Mucosa of rectum (tissue), 2 donors: ENCODE results near the gene MYO7B.

Experiments
- H3K27ac ChIP-seq, 2 donors: one replicate each; pipeline ENCODE4 v1.7.0; 2013; ENCODE audit warnings: inconsistent platforms in 2 of 2, low read depth in 2 of 2, low read length in 2 of 2
- H3K27me3 ChIP-seq, 2 donors: one replicate each; pipeline ENCODE4 v1.7.0; 2013; ENCODE audit warnings: low read length in 2 of 2; ENCODE audit not compliant: control insufficient read depth in 2 of 2, insufficient read depth in 2 of 2
- H3K36me3 ChIP-seq, 2 donors: one replicate each; pipeline ENCODE4 v1.7.0; 2013; ENCODE audit warnings: low read length in 2 of 2; ENCODE audit not compliant: control insufficient read depth in 2 of 2, insufficient read depth in 2 of 2
- H3K4me1 ChIP-seq, 2 donors: one replicate each; pipeline ENCODE4 v1.7.0; 2013; ENCODE audit warnings: low read length in 2 of 2, mild to moderate bottlenecking in 1 of 2; ENCODE audit not compliant: control insufficient read depth in 2 of 2, insufficient read depth in 2 of 2
- H3K4me3 ChIP-seq, 2 donors: one replicate each; pipeline ENCODE4 v1.7.0; 2013; ENCODE audit warnings: low read length in 2 of 2
- H3K9ac ChIP-seq, 2 donors: one replicate each; pipeline ENCODE4 v1.7.0; 2013; ENCODE audit warnings: low read length in 2 of 2, low read depth in 1 of 2, mild to moderate bottlenecking in 1 of 2
- H3K9me3 ChIP-seq, 2 donors: one replicate each; pipeline ENCODE4 v1.7.0; 2013; ENCODE audit warnings: low read length in 2 of 2; ENCODE audit not compliant: control insufficient read depth in 2 of 2
- donor health status: healthy.
- donor health status: Normal muscosa, but diverticular disease.

The MYO7B gene

DNA sequence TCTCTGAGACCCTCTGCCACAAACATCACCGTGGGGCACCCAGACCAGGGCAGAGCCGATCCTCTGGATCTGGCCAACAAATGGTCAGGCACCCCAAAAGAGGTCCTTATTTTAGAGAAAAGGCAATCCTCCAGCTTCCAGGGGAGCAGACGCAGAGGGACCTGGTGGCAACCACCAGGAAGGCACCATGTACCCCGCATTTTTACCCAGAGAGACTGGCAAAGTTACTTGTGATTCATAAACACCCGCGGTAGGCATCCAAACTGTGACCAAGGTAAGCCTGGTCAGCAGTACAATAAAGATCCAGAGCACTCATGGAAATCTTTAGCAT lies 129.4 kb downstream of the MYO7B start:
- peaks cover 3 to 7% of the 10 kb centered on the region in 2 donors for H3K4me1 ChIP-seq
- H3K4me3 ChIP-seq, result peak overlapping the region in 1 of 2 donors; percentile 43
- no peaks in the 10 kb centered on the region for H3K36me3 ChIP-seq
- no peak overlapping the region for H3K9ac ChIP-seq
- no peaks in the 10 kb centered on the region for H3K9me3 ChIP-seq
- H3K27me3 ChIP-seq, result peaks cover 17 to 19% of the 10 kb centered on the region in 2 donors
- peak overlapping the region; percentile 21 to 62 for H3K27ac ChIP-seq

GRCh38 chr2:127665267-127665893 lies 129.9 kb downstream of the MYO7B start:
- Histone ChIP-seq H3K27ac (peak overlapping the region in 1 of 2 donors; percentile 62), H3K27me3 (peaks cover 18 to 19% of the 10 kb centered on the region in 2 donors)

GRCh38 chr2:127669056-127669455 lies 133.6 kb downstream of the MYO7B start:
- H3K27ac ChIP-seq, result no peak overlapping the region
- H3K9me3 ChIP-seq, result no peaks in the 10 kb centered on the region
- H3K9ac ChIP-seq, result no peak overlapping the region
- H3K4me3 ChIP-seq, result no peak overlapping the region
- no peaks in the 10 kb centered on the region for H3K4me1 ChIP-seq
- H3K36me3 ChIP-seq, result no peaks in the 10 kb centered on the region
- peaks cover 16 to 41% of the 10 kb centered on the region in 2 donors for H3K27me3 ChIP-seq

More at GRCh38 chr2:127665267-127665893, 129.9 kb downstream of the MYO7B start:
- H3K4me1 ChIP-seq, result peaks cover 3 to 7% of the 10 kb centered on the region in 2 donors
- H3K9me3 ChIP-seq, result no peaks in the 10 kb centered on the region
- no peak overlapping the region for H3K9ac ChIP-seq
- H3K36me3 ChIP-seq, result no peaks in the 10 kb centered on the region
- H3K4me3 ChIP-seq, result no peak overlapping the region

GRCh38 chr2:127670055-127670956 lies 134.8 kb downstream of the MYO7B start:
- Histone ChIP-seq H3K9me3 (no peaks in the 10 kb centered on the region), H3K9ac (no peak overlapping the region), H3K27me3 (peaks cover 14 to 40% of the 10 kb centered on the region in 2 donors), H3K4me1 (peaks cover 0 to 6% of the 10 kb centered on the region in 2 donors), H3K4me3 (no peak overlapping the region), H3K27ac (no peak overlapping the region), H3K36me3 (no peaks in the 10 kb centered on the region)

GRCh38 chr2:127670957-127671290 lies 135.4 kb downstream of the MYO7B start:
- Histone ChIP-seq H3K27me3 (peaks cover 18 to 41% of the 10 kb centered on the region in 2 donors), H3K4me3 (no peak overlapping the region), H3K4me1 (peaks cover 0 to 6% of the 10 kb centered on the region in 2 donors), H3K36me3 (no peaks in the 10 kb centered on the region), H3K9me3 (no peaks in the 10 kb centered on the region), H3K27ac (no peak overlapping the region), H3K9ac (no peak overlapping the region)

DNA sequence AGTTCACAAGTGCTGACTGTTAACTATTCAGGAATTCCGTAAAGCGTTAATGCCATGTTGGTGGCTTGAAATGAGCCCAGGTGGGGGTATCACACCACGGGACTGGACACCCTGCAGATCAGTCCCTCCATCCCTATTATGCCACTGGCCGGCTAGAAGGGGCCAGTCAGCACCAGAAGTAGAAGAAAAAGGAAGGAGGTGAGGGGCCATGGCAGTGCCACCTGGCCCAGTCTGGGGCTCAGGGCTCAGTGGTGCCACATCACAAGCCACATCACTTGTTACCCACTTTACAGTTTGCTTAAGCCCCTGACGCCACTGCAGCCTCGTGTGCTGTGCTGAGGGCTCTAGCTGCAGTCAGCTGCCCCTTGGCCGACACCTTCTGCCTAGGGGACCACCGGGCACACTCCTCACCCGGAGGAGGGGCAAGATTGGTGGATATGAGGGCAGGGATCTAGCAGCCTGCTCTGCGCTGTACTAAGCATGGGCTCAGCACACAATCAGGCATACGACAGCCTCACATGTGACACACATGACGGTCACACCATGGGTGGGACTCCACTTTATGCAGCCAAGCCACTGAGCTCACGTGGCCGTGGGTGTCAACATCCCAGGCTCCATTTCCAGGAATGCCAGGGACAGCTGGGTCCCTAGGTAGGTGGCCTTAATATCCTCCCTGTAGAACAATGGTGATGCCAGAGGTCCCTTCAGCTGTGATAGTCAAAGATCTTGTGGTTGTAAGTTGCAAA lies 136.2 kb downstream of the MYO7B start:
- no peaks in the 10 kb centered on the region for H3K9me3 ChIP-seq
- no peaks in the 10 kb centered on the region for H3K36me3 ChIP-seq
- H3K9ac ChIP-seq, result no peak overlapping the region
- H3K4me1 ChIP-seq, result peaks cover 0 to 6% of the 10 kb centered on the region in 2 donors
- H3K27ac ChIP-seq, result peak overlapping the region in 1 of 2 donors; percentile 78
- peaks cover 22 to 40% of the 10 kb centered on the region in 2 donors for H3K27me3 ChIP-seq
- H3K4me3 ChIP-seq, result no peak overlapping the region

DNA sequence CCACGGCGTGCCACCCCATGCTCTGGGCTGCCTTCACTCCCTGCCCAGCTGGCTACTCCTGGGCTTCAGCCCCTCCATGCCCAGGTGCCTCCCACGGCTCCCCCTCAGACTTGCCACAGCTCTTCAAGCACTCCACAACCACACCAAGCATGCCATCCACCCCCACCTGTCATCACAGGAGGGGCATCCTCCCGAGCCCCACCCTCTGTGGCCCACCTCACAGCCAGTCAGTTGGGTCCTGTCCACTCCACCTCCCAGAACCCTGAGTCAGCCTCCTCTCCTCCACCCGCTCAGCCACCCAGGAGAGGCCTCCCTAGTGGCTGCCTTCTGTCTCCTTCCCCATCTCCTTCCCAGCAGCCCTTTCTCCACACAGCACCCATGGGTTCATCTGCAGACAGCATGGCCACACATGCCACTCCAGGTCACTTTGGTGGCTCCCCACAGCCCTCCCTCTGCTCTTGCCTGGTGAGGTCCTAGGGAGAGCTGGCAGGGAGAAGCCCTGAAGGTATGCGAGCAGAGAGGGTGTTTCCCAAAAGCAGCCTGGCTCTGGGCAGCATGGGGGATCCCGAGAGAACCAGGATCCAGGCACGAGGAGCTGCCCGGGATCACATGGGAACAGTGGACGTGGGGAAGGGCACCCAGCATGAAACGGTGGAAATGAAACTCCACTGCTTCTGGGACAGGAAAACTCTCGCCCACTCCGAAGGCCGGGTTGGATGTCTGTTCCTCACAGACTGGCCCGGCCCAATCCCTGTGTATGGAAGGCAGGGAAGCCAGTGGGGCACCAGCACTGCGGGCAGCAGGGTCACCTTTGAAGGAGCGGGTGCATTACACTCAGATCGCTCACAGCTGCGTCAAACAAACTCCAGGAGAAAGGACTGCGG lies 137.1 kb downstream of the MYO7B start:
- peaks cover 0 to 6% of the 10 kb centered on the region in 2 donors for H3K4me1 ChIP-seq
- H3K9ac ChIP-seq, result no peak overlapping the region
- no peaks in the 10 kb centered on the region for H3K36me3 ChIP-seq
- H3K27me3 ChIP-seq, result peaks cover 25 to 48% of the 10 kb centered on the region in 2 donors
- no peaks in the 10 kb centered on the region for H3K9me3 ChIP-seq
- H3K27ac ChIP-seq, result peak overlapping the region; percentile 32 to 78
- H3K4me3 ChIP-seq, result peak overlapping the region in 1 of 2 donors; percentile 20

DNA sequence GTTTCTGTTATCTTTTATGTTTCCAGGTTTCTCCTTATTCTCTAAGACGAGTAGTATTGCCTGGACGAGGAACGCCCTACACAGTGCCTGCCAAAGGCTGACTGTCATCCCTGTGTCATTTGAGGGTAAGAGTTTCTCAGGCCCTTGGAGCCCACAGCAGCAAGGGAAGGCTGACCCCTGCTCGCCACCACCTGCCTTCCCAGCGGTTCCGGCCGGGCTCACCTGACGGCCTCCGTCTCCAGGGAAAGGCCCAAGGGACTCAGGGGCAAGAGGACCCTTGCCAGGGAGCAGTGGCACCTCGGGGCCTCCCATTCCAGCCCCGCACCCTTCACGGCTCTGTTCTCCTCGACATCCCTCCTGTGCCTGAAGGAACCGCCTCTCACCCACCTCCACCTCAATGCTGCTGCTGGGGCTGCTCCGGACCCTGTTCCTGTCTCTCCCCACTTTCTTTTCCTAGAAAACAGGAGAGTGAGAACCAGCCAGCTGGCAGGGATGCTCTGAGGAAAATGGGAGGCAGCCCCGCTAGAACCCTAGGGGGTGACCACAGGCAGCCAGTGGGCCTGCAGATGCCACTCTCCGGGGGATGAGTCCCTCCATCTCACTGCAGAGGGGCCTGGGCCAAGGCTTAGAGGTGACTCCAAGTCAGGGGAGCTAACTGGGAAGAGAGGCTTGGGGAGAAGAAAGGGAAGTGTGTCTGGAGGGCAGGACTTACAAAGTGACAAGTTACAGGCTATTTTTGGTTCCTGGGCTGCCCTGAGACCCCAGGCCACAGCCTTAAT lies 138.0 kb downstream of the MYO7B start:
- Histone ChIP-seq H3K9me3 (no peaks in the 10 kb centered on the region), H3K36me3 (no peaks in the 10 kb centered on the region), H3K27me3 (peaks cover 25 to 54% of the 10 kb centered on the region in 2 donors), H3K9ac (peak overlapping the region; percentile 62 to 63), H3K4me3 (peak overlapping the region; percentile 59 to 66), H3K4me1 (peaks cover 0 to 6% of the 10 kb centered on the region in 2 donors), H3K27ac (peak overlapping the region; percentile 67 to 78)
